Effector memory CD4-positive, alpha-beta T cell (primary cell): ENCODE data around the gene TNFRSF18.

Experiments
- DNase-seq, 3 donors: peaks; one replicate each; pipeline ENCODE4 v3.0.0-alpha.2; 2020
- H3K27ac ChIP-seq: 2 replicates; pipeline ENCODE4 v1.7.0; 2013; ENCODE audit warnings: mild to moderate bottlenecking, low read length, moderate library complexity; ENCODE audit not compliant: insufficient read depth, poor library complexity, severe bottlenecking
- H3K27me3 ChIP-seq: replicated peaks from 2 replicates; pipeline ENCODE4 v1.7.0; 2013; ENCODE audit warnings: mild to moderate bottlenecking, low read length; ENCODE audit not compliant: insufficient read depth, control insufficient read depth, poor library complexity, severe bottlenecking
- H3K36me3 ChIP-seq: 2 replicates; pipeline ENCODE4 v1.7.0; 2013; ENCODE audit warnings: mild to moderate bottlenecking, low read length, moderate library complexity; ENCODE audit not compliant: control insufficient read depth, insufficient read depth
- H3K4me1 ChIP-seq: 2 replicates; pipeline ENCODE4 v1.7.0; 2013; ENCODE audit warnings: low read length, mild to moderate bottlenecking; ENCODE audit not compliant: control insufficient read depth, insufficient read depth, poor library complexity, severe bottlenecking
- H3K4me3 ChIP-seq: 2 replicates; pipeline ENCODE4 v1.7.0; 2013; ENCODE audit warnings: low read length, low read depth, mild to moderate bottlenecking; ENCODE audit not compliant: insufficient read depth, poor library complexity, severe bottlenecking
- H3K9me3 ChIP-seq: 2 replicates; pipeline ENCODE4 v1.7.0; 2013; ENCODE audit warnings: mild to moderate bottlenecking, low read length, moderate library complexity; ENCODE audit not compliant: control insufficient read depth

Gene TNFRSF18

GRCh38 chr1:1170215-1171091 lies 35.9 kb downstream of the TNFRSF18 start:
- no peak overlapping the region for H3K4me3 ChIP-seq
- H3K27me3 ChIP-seq: no peaks in the 10 kb centered on the region
- H3K4me1 ChIP-seq: peaks cover 44% of the 10 kb centered on the region
- no peak for DNase-seq
- H3K27ac ChIP-seq: no peak overlapping the region
- H3K36me3 ChIP-seq: no peaks in the 10 kb centered on the region
- H3K9me3 ChIP-seq: no peaks in the 10 kb centered on the region

- Histone ChIP-seq H3K27me3 (no peaks in the 10 kb centered on the region), H3K9me3 (no peaks in the 10 kb centered on the region), H3K4me1 (peaks cover 44% of the 10 kb centered on the region), H3K27ac (no peak overlapping the region), H3K4me3 (no peak overlapping the region), H3K36me3 (no peaks in the 10 kb centered on the region)
- DNase-seq: no peak
Measured at GRCh38 chr1:1169429-1170214, 36.8 kb downstream of the TNFRSF18 start.

GRCh38 chr1:1168451-1169411 lies 37.7 kb downstream of the TNFRSF18 start:
- Histone ChIP-seq H3K9me3 (no peaks in the 10 kb centered on the region), H3K4me3 (no peak overlapping the region), H3K36me3 (no peaks in the 10 kb centered on the region), H3K4me1 (peaks cover 38% of the 10 kb centered on the region), H3K27me3 (no peaks in the 10 kb centered on the region), H3K27ac (no peak overlapping the region)
- no peak for DNase-seq

GRCh38 chr1:1167841-1168450 lies 38.4 kb downstream of the TNFRSF18 start:
- Histone ChIP-seq H3K27ac (no peak overlapping the region), H3K4me3 (no peak overlapping the region), H3K36me3 (no peaks in the 10 kb centered on the region), H3K9me3 (no peaks in the 10 kb centered on the region), H3K27me3 (no peaks in the 10 kb centered on the region), H3K4me1 (peaks cover 30% of the 10 kb centered on the region)
- DNase-seq: no peak

GRCh38 chr1:1167398-1167821 lies 39.0 kb downstream of the TNFRSF18 start:
- H3K4me1 ChIP-seq: peaks cover 27% of the 10 kb centered on the region
- H3K27me3 ChIP-seq: no peaks in the 10 kb centered on the region
- no peak overlapping the region for H3K4me3 ChIP-seq
- H3K9me3 ChIP-seq: no peaks in the 10 kb centered on the region
- no peak overlapping the region for H3K27ac ChIP-seq
- DNase-seq: no peak
- H3K36me3 ChIP-seq: no peaks in the 10 kb centered on the region

GRCh38 chr1:1166642-1167397 lies 39.6 kb downstream of the TNFRSF18 start:
- Histone ChIP-seq H3K9me3 (no peaks in the 10 kb centered on the region), H3K36me3 (no peaks in the 10 kb centered on the region), H3K4me3 (no peak overlapping the region), H3K4me1 (peaks cover 21% of the 10 kb centered on the region), H3K27me3 (no peaks in the 10 kb centered on the region), H3K27ac (no peak overlapping the region)
- DNase-seq: no peak

GRCh38 chr1:1165900-1166421 lies 40.4 kb downstream of the TNFRSF18 start:
- Histone ChIP-seq H3K4me3 (no peak overlapping the region), H3K27me3 (no peaks in the 10 kb centered on the region)

GRCh38 chr1:1165485-1165884 lies 40.9 kb downstream of the TNFRSF18 start:
- H3K4me1 ChIP-seq: peaks cover 8% of the 10 kb centered on the region
- no peak overlapping the region for H3K4me3 ChIP-seq
- H3K27me3 ChIP-seq: no peaks in the 10 kb centered on the region
- H3K9me3 ChIP-seq: no peaks in the 10 kb centered on the region
- no peak overlapping the region for H3K27ac ChIP-seq
- no peak for DNase-seq
- H3K36me3 ChIP-seq: no peaks in the 10 kb centered on the region

More at GRCh38 chr1:1165900-1166421, 40.4 kb downstream of the TNFRSF18 start:
- no peak for DNase-seq
- H3K36me3 ChIP-seq: no peaks in the 10 kb centered on the region
- no peak overlapping the region for H3K27ac ChIP-seq
- no peaks in the 10 kb centered on the region for H3K9me3 ChIP-seq
- H3K4me1 ChIP-seq: peaks cover 13% of the 10 kb centered on the region
